ENCODE data around the gene ATP2A1. TPM values are rescaled to one million over a fixed set of nuclear protein-coding genes. Genes with fewer than 3 reads are reported as not detected.

ATP2A1 gene
- total and polyA plus RNA-seq, 2 donors (not counting 3 experiments of a cell fraction or from before 2014, with no cell fraction given): 1.2 to 2.5 TPM

- Histone ChIP-seq H4K20me1 (replicated peaks; ENCODE audit: control insufficient read depth, extremely low read depth, insufficient read depth, low read length) (no peaks in the 10 kb centered on the region), H3K9me1 (replicated peaks; ENCODE audit: control insufficient read depth, extremely low read depth, insufficient read depth, low read length) (no peaks in the 10 kb centered on the region), H3K4me2 (ENCODE audit: insufficient read depth, low read length) (no peak overlapping the region), H3K9me3 (replicated peaks; ENCODE audit: control insufficient read depth, insufficient read depth, low read length) (no peaks in the 10 kb centered on the region), H3K4me1 (ENCODE audit: control insufficient read depth, extremely low read depth, insufficient read depth, low read length) (no peaks in the 10 kb centered on the region), H3K9ac (replicated peaks; ENCODE audit: extremely low read depth, insufficient read depth, low read length) (no peak overlapping the region), H3K27ac (ENCODE audit: insufficient read depth, low read depth, low read length) (no peak overlapping the region), H3K36me3 (ENCODE audit: control insufficient read depth in 2 of 2, extremely low read depth in 1 of 2, insufficient read depth in 2 of 2, low read length in 2 of 2) (peaks cover 0 to 27% of the 10 kb centered on the region in 2 experiments), H3K4me3 (replicated peaks in 1 of 3; ENCODE audit: insufficient read depth in 1 of 3, low read depth in 1 of 3, low read length in 3 of 3) (no peak overlapping the region), H3K27me3 (ENCODE audit: control insufficient read depth in 2 of 2, insufficient read depth in 2 of 2, low read length in 2 of 2) (no peaks in the 10 kb centered on the region), H3K79me2 (ENCODE audit: control insufficient read depth, insufficient read depth, low read length) (no peaks in the 10 kb centered on the region), H2AFZ (ENCODE audit: low read depth, low read length) (no peak overlapping the region)
- ChIA-PET POLR2A (no interaction called here), CTCF (interaction anchor here (2.1 kb wide), 1 partner anchor 13 kb away, joined by 5 read pairs; no protein-coding TSS in a partner anchor)
- DNase-seq (ENCODE audit: low read depth, low spot score): no peak
- no peak for FAIRE-seq
- intact Hi-C loops (cut with micrococcal nuclease) (no loop called here), dilution Hi-C loops (cut with MboI; ENCODE audit: extremely low pct_ligation_motif_present, low sequenced_read_pairs) (no loop called here)
- no peak for TF ChIP-seq GATA2 (IDR thresholded peaks at IDR 0.05; ENCODE audit: insufficient read depth, insufficient read length, low read depth, low read length)
- no peak for TF ChIP-seq MYC (IDR thresholded peaks at IDR 0.05; ENCODE audit: low read depth, low read length)
- TF ChIP-seq FOS (IDR thresholded peaks at IDR 0.05; ENCODE audit: borderline replicate concordance, insufficient read depth, low read length): no peak
- TF ChIP-seq CTCF (IDR thresholded peaks at IDR 0.05; ENCODE audit: extremely low read depth in 1 of 2, insufficient read depth in 1 of 2, low read depth in 1 of 2, low read length in 2 of 2): no peak
- no peak for TF ChIP-seq POLR2AphosphoS5 (IDR thresholded peaks at IDR 0.05; ENCODE audit: insufficient read depth, low read depth, low read length)
- no peak for TF ChIP-seq EZH2 (IDR thresholded peaks at IDR 0.05; ENCODE audit: borderline replicate concordance, low read depth, low read length, severe bottlenecking)
- TF ChIP-seq MAX (IDR thresholded peaks at IDR 0.05; ENCODE audit: insufficient read depth, insufficient read length): no peak
- TF ChIP-seq POLR2A (IDR thresholded peaks at IDR 0.05; ENCODE audit: low read depth, low read length): no peak
- TF ChIP-seq JUN (IDR thresholded peaks at IDR 0.05; ENCODE audit: borderline replicate concordance, insufficient read depth, insufficient read length, low read depth): no peak
- no TSS peak for BruUV-seq (replicated peaks)
Observed at GRCh38 chr16:28910086-28911031, 32.1 kb downstream of the ATP2A1 start.
